Measurements from ENCODE around the gene OGDH.

- no peak for TF ChIP-seq ZNF224 (CRISPR knock-in tag; IDR thresholded peaks at IDR 0.05)
- TF ChIP-seq REST (IDR thresholded peaks at IDR 0.05; ENCODE audit: borderline replicate concordance in 1 of 2, low read depth in 1 of 2, low read length in 2 of 2): no peak
Measured at GRCh38 chr7:44580945-44581878, 25.2 kb upstream of the OGDH start.
